H7 (cell line): ENCODE data around the gene SECTM1. TPM values are rescaled to one million over a fixed set of nuclear protein-coding genes. Genes with fewer than 3 reads are reported as not detected.
"Not testable (repeated sequence)": the region's sequence is repeated elsewhere in the genome, so short reads cannot be mapped to it uniquely, and the experiment has no call there.

Experiments used
- DNase-seq: peaks from one replicate; pipeline ENCODE4 v3.0.0; 2012
- H3K27me3 ChIP-seq: 2 replicates; pipeline ENCODE4 v1.6.0; 2011; ENCODE audit warnings: mild to moderate bottlenecking, low read length; ENCODE audit not compliant: control insufficient read depth, insufficient read depth
- H3K36me3 ChIP-seq: replicated peaks from 2 replicates; pipeline ENCODE4 v1.5.1; 2011; ENCODE audit warnings: low read length; ENCODE audit not compliant: control insufficient read depth, insufficient read depth
- H3K4me3 ChIP-seq: 2 replicates; pipeline ENCODE4 v1.5.1; 2011; ENCODE audit warnings: low read depth, mild to moderate bottlenecking, control low read depth, low read length, moderate library complexity; ENCODE audit not compliant: insufficient read depth
- total RNA-seq: library from RNA; depleted of rRNA; stranded (reverse); fragments of >200 nt; shearing (Covaris generic); gene quantifications from 2 replicates; pipeline ENCODE4 v1.2.3, GENCODE V29; 2014; rRNA removed

SECTM1 gene
- total RNA-seq = 0.44 and 0.94 TPM in 2 replicates

GRCh38 chr17:82333279-82334171 lies at the start of gene SECTM1:
TSS of gene SECTM1 (minus strand) at chr17:82333766. CDS start at chr17:82327240, 6,526 bp downstream.
- Histone ChIP-seq H3K27me3 (peaks cover 34% of the 10 kb centered on the region), H3K36me3 (no peaks in the 10 kb centered on the region), H3K4me3 (peak within 1 kb of the TSS; percentile 31)
- peak; percentile 89 for DNase-seq

GRCh38 chr17:82382933-82383255 lies 49.3 kb upstream of the SECTM1 start:
- no peaks in the 10 kb centered on the region for H3K36me3 ChIP-seq
- H3K4me3 ChIP-seq = no peak overlapping the region
- no peak for DNase-seq
- no peaks in the 10 kb centered on the region for H3K27me3 ChIP-seq

GRCh38 chr17:82382220-82382932 lies 48.8 kb upstream of the SECTM1 start:
- peak; percentile 46 for DNase-seq
- not testable (repeated sequence) for H3K4me3 ChIP-seq, H3K36me3 ChIP-seq, H3K27me3 ChIP-seq

- H3K4me3 ChIP-seq, H3K36me3 ChIP-seq, H3K27me3 ChIP-seq, DNase-seq: not testable (repeated sequence)
Measured at GRCh38 chr17:82381703-82382009, 48.1 kb upstream of the SECTM1 start.

GRCh38 chr17:82380860-82381702 lies 47.5 kb upstream of the SECTM1 start:
- no peak for DNase-seq
- Histone ChIP-seq H3K36me3 (no peaks in the 10 kb centered on the region), H3K27me3 (no peaks in the 10 kb centered on the region), H3K4me3 (no peak overlapping the region)

- DNase-seq = no peak
- Histone ChIP-seq H3K36me3 (no peaks in the 10 kb centered on the region), H3K4me3 (no peak overlapping the region), H3K27me3 (no peaks in the 10 kb centered on the region)
Measured at GRCh38 chr17:82378741-82379021, 45.1 kb upstream of the SECTM1 start.

- Histone ChIP-seq H3K4me3 (no peak overlapping the region), H3K27me3 (no peaks in the 10 kb centered on the region), H3K36me3 (no peaks in the 10 kb centered on the region)
- no peak for DNase-seq
Measured at GRCh38 chr17:82377924-82378740, 44.6 kb upstream of the SECTM1 start.

GRCh38 chr17:82377294-82377693 lies 43.7 kb upstream of the SECTM1 start:
- H3K27me3 ChIP-seq, H3K36me3 ChIP-seq, H3K4me3 ChIP-seq, DNase-seq: not testable (repeated sequence)

GRCh38 chr17:82376042-82376730 lies 42.6 kb upstream of the SECTM1 start:
- Histone ChIP-seq H3K36me3 (no peaks in the 10 kb centered on the region), H3K4me3 (no peak overlapping the region), H3K27me3 (peaks cover 14% of the 10 kb centered on the region)
- DNase-seq = no peak

GRCh38 chr17:82375359-82376041 lies 41.9 kb upstream of the SECTM1 start:
- Histone ChIP-seq H3K27me3 (peaks cover 21% of the 10 kb centered on the region), H3K36me3 (no peaks in the 10 kb centered on the region), H3K4me3 (no peak overlapping the region)
- peak; percentile 67 for DNase-seq

- no peaks in the 10 kb centered on the region for H3K36me3 ChIP-seq
- H3K27me3 ChIP-seq = peaks cover 23% of the 10 kb centered on the region
- H3K4me3 ChIP-seq = no peak overlapping the region
- DNase-seq = peak; percentile 70
Measured at GRCh38 chr17:82374626-82375331, 41.2 kb upstream of the SECTM1 start.

- H3K36me3 ChIP-seq = no peaks in the 10 kb centered on the region
- peaks cover 23% of the 10 kb centered on the region for H3K27me3 ChIP-seq
- peak; percentile 65 for DNase-seq
- H3K4me3 ChIP-seq = no peak overlapping the region
Measured at GRCh38 chr17:82373731-82374625, 40.4 kb upstream of the SECTM1 start.
